ENCODE measurements around the gene P4HA2. TPM values are rescaled to one million over a fixed set of nuclear protein-coding genes. Genes with fewer than 3 reads are reported as not detected.

P4HA2 gene
- total RNA-seq, 1 experiment from 2014 or later, result 15.1 TPM

GRCh38 chr5:132176987-132177386, 50.7 kb downstream of the P4HA2 start:
- DNase-seq (ENCODE audit: low spot score) (no peak), ATAC-seq (no peak)
- ChIA-PET CTCF (interaction anchor here (1.1 kb wide), 1 partner anchor 112 kb away, joined by 4 read pairs; no protein-coding TSS in a partner anchor), POLR2A (no interaction called here)
- H3K27me3 Mint-ChIP-seq (ENCODE audit: low read depth), result peaks cover 3% of the 10 kb centered on the region; the same call in 1 of the 2 replicates
- H3K27ac Mint-ChIP-seq, result no peak overlapping the region
- H3K9me3 Mint-ChIP-seq, result no peaks in the 10 kb centered on the region
- TF ChIP-seq SMAD3 (CRISPR knock-in tag; IDR thresholded peaks at IDR 0.05; ENCODE audit: borderline replicate concordance) (no peak), ZNF425 (CRISPR knock-in tag; conservative IDR thresholded peaks at IDR 0.05) (no peak), USF2 (CRISPR knock-in tag; IDR thresholded peaks at IDR 0.05) (no peak), PRRX2 (CRISPR knock-in tag; IDR thresholded peaks at IDR 0.05) (no peak), FOXJ3 (CRISPR knock-in tag; IDR thresholded peaks at IDR 0.05; ENCODE audit: borderline replicate concordance) (no peak), OVOL2 (CRISPR knock-in tag; IDR thresholded peaks at IDR 0.05; ENCODE audit: borderline replicate concordance) (no peak), JAZF1 (CRISPR knock-in tag; IDR thresholded peaks at IDR 0.05) (no peak), NFE2L1 (CRISPR knock-in tag; IDR thresholded peaks at IDR 0.05) (no peak), ZNF121 (CRISPR knock-in tag; IDR thresholded peaks at IDR 0.05) (no peak), CDX4 (CRISPR knock-in tag; IDR thresholded peaks at IDR 0.05; ENCODE audit: borderline replicate concordance) (no peak), CREB1 (CRISPR knock-in tag; IDR thresholded peaks at IDR 0.05) (no peak), FOXK1 (CRISPR knock-in tag; IDR thresholded peaks at IDR 0.05) (no peak)
- H3K36me3 Mint-ChIP-seq, result no peaks in the 10 kb centered on the region
- H3K4me3 Mint-ChIP-seq, result no peak overlapping the region
- peaks cover 20% of the 10 kb centered on the region for H3K4me1 Mint-ChIP-seq

GRCh38 chr5:132176521-132176945, 51.1 kb downstream of the P4HA2 start:
- CTCF ChIA-PET, result interaction anchor here (1.1 kb wide), 1 partner anchor 111 kb away, joined by 4 read pairs; no protein-coding TSS in a partner anchor
- POLR2A ChIA-PET, result no interaction called here

GRCh38 chr5:132162945-132163344, 64.7 kb downstream of the P4HA2 start:
- Mint-ChIP-seq H3K4me1 (no peaks in the 10 kb centered on the region), H3K27me3 (ENCODE audit: low read depth) (0 out of 2 replicates have a peak, but pooled peaks cover 2% of the 10 kb centered on the region), H3K9me3 (peaks cover 18% of the 10 kb centered on the region), H3K27ac (no peak overlapping the region), H3K4me3 (no peak overlapping the region), H3K36me3 (peaks cover 2% of the 10 kb centered on the region; the same call in 1 of the 2 replicates)
- DNase-seq (ENCODE audit: low spot score) (no peak), ATAC-seq (no peak)
- TF ChIP-seq NR2C2 (CRISPR knock-in tag; IDR thresholded peaks at IDR 0.05), result no peak
- TF ChIP-seq E2F4 (CRISPR knock-in tag; IDR thresholded peaks at IDR 0.05; ENCODE audit: borderline replicate concordance, low read depth), result no peak
- no peak for TF ChIP-seq NFATC4 (CRISPR knock-in tag; IDR thresholded peaks at IDR 0.05)
- no peak for TF ChIP-seq GABPB1 (CRISPR knock-in tag; IDR thresholded peaks at IDR 0.05)
- TF ChIP-seq ELF4 (CRISPR knock-in tag; IDR thresholded peaks at IDR 0.05; ENCODE audit: low read depth), result no peak
- TF ChIP-seq ETV6 (CRISPR knock-in tag; IDR thresholded peaks at IDR 0.05), result no peak
- TF ChIP-seq FOXP1 (CRISPR knock-in tag; IDR thresholded peaks at IDR 0.05; ENCODE audit: borderline replicate concordance), result no peak
- no peak for TF ChIP-seq PRRX2 (CRISPR knock-in tag; IDR thresholded peaks at IDR 0.05)
- TF ChIP-seq ZNF232 (CRISPR knock-in tag; IDR thresholded peaks at IDR 0.05), result no peak
- TF ChIP-seq FOXP4 (CRISPR knock-in tag; IDR thresholded peaks at IDR 0.05), result no peak
- no peak for TF ChIP-seq IRF1 (CRISPR knock-in tag; IDR thresholded peaks at IDR 0.05)
- no peak for TF ChIP-seq SMAD3 (CRISPR knock-in tag; IDR thresholded peaks at IDR 0.05; ENCODE audit: borderline replicate concordance)
- no peak for TF ChIP-seq SP1 (CRISPR knock-in tag; conservative IDR thresholded peaks at IDR 0.05)
- no peak for TF ChIP-seq MXD4 (CRISPR knock-in tag; IDR thresholded peaks at IDR 0.05; ENCODE audit: borderline replicate concordance)
- CTCF ChIA-PET, result no interaction called here
- POLR2A ChIA-PET, result no interaction called here

More at GRCh38 chr5:132176521-132176945, 51.1 kb downstream of the P4HA2 start:
- Mint-ChIP-seq H3K27ac (no peak overlapping the region), H3K9me3 (no peaks in the 10 kb centered on the region), H3K4me3 (no peak overlapping the region), H3K4me1 (peaks cover 19% of the 10 kb centered on the region), H3K36me3 (no peaks in the 10 kb centered on the region), H3K27me3 (ENCODE audit: low read depth) (peaks cover 3% of the 10 kb centered on the region; the same call in 1 of the 2 replicates)
- DNase-seq (ENCODE audit: low spot score) (peak; percentile 28), ATAC-seq (peak; percentile 40)
- TF ChIP-seq ZNF317 (CRISPR knock-in tag; IDR thresholded peaks at IDR 0.05; ENCODE audit: borderline replicate concordance, low read depth), result no peak

Measured in WTC11 (cell line).